DMS 273 (cell line): Measurements from ENCODE around the gene ASIC4.

Experiments
- DNase-seq: peaks from one replicate; lab custom pipeline; 2025; ENCODE audit not compliant: unreplicated experiment; lab: John Stamatoyannopoulos, UW

ASIC4 gene

GRCh38 chr2:219548990-219549389, 34.7 kb downstream of the ASIC4 start:
- DNase-seq, result no peak

- DNase-seq, result no peak
Measured at GRCh38 chr2:219549619-219550018, 35.3 kb downstream of the ASIC4 start.

- peak; percentile 41 for DNase-seq
Measured at GRCh38 chr2:219551441-219552381, 37.4 kb downstream of the ASIC4 start.

- DNase-seq, result peak; percentile 94
Measured at GRCh38 chr2:219552382-219553167, 38.3 kb downstream of the ASIC4 start.

- DNase-seq, result no peak
Measured at GRCh38 chr2:219553168-219553417, 38.8 kb downstream of the ASIC4 start.

GRCh38 chr2:219553463-219553963, 39.2 kb downstream of the ASIC4 start:
- DNase-seq, result no peak

GRCh38 chr2:219554350-219554749, 40.1 kb downstream of the ASIC4 start:
- DNase-seq, result no peak

GRCh38 chr2:219555956-219556355, 41.7 kb downstream of the ASIC4 start:
- DNase-seq, result no peak

- no peak for DNase-seq
Measured at GRCh38 chr2:219556413-219556812, 42.1 kb downstream of the ASIC4 start.

GRCh38 chr2:219557320-219557719, 43.0 kb downstream of the ASIC4 start:
- DNase-seq, result no peak

- no peak for DNase-seq
Measured at GRCh38 chr2:219557791-219558785, 43.8 kb downstream of the ASIC4 start.

- DNase-seq, result no peak
Measured at GRCh38 chr2:219559156-219559915, 45.1 kb downstream of the ASIC4 start.

GRCh38 chr2:219560037-219560892, 46.0 kb downstream of the ASIC4 start:
- DNase-seq, result peak; percentile 42

GRCh38 chr2:219560893-219561178, 46.6 kb downstream of the ASIC4 start:
- no peak for DNase-seq

- DNase-seq, result no peak
Measured at GRCh38 chr2:219561179-219562048, 47.1 kb downstream of the ASIC4 start.

- DNase-seq, result no peak
Measured at GRCh38 chr2:219562049-219563020, 48.1 kb downstream of the ASIC4 start.

GRCh38 chr2:219563271-219563928, 49.1 kb downstream of the ASIC4 start:
- DNase-seq, result no peak
